ENCODE results near the gene LAMB1. TPM values are rescaled to one million over a fixed set of nuclear protein-coding genes. Genes with fewer than 3 reads are reported as not detected.

The LAMB1 gene
- total and polyA plus RNA-seq, 2 of the 13 experiments (the other 11 are each of a cell fraction or from before 2014, with no cell fraction given), result 109 to 124 TPM

DNA sequence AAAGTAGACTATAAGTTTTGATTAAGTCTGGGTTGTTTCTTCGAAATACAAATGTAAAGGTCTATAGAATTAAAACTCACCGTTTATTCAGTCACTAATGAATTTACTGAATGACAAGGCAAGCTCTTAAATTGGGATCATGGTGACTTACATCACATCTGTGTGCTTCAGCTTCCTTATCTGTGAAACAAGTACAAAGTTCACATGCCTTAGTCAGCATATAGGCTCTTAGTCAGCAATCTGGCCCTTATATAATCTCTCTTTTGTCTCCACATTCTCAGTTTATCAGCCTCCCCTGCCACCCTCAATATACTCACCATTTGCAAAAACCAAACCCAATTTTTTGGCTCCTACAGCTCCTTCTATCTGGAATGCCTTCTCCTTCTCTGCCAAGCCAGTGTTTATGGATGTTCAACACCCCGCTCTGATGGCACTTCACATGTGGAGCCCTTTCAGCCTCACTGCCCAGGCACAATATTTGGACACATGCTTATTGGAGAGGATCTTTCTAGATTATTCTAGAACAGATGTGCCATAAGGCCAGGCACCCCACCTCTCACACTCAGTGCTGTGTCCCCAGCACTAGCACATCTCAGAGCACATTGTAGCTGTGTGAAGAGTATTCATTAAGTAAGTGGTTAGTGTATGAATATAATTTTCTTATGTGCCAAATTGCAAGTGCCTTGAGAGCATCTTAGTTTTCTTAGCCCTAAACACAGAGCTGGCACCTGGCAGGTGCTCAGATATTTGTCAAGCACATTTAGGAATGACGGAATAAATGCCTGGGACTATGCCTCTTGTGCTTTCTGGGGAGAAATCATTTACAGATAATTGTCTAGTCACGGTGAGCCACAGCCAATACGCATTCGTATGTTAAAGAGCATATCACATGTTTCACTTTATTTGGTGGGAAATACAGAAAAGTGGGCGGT, 9.8 kb upstream of the LAMB1 start (continued):
- TF ChIP-seq, protein P1, sequence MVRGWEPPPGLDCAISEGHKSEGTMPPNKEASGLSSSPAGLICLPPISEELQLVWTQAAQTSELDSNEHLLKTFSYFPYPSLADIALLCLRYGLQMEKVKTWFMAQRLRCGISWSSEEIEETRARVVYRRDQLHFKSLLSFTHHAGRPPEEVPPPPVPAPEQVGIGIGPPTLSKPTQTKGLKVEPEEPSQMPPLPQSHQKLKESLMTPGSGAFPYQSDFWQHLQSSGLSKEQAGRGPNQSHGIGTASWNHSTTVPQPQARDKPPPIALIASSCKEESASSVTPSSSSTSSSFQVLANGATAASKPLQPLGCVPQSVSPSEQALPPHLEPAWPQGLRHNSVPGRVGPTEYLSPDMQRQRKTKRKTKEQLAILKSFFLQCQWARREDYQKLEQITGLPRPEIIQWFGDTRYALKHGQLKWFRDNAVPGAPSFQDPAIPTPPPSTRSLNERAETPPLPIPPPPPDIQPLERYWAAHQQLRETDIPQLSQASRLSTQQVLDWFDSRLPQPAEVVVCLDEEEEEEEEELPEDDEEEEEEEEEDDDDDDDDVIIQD (CRISPR knock-in tag; IDR thresholded peaks at IDR 0.05; ENCODE audit: low read depth), result peak; percentile 68; the same call in 1 of the 2 replicates
- no peak for TF ChIP-seq ZNF20 (CRISPR knock-in tag; IDR thresholded peaks at IDR 0.05)
- TF ChIP-seq RFX3 (CRISPR knock-in tag; IDR thresholded peaks at IDR 0.05), result no peak
- TF ChIP-seq MAF1 (CRISPR knock-in tag; IDR thresholded peaks at IDR 0.05; ENCODE audit: borderline replicate concordance), result no peak
- TF ChIP-seq PRMT3 (CRISPR knock-in tag; IDR thresholded peaks at IDR 0.05; ENCODE audit: borderline replicate concordance, low read depth), result no peak
- no peak for TF ChIP-seq ARNT2 (CRISPR knock-in tag; IDR thresholded peaks at IDR 0.05; ENCODE audit: low read depth)
- TF ChIP-seq KDM5B (CRISPR knock-in tag; IDR thresholded peaks at IDR 0.05; ENCODE audit: borderline replicate concordance), result no peak
- TF ChIP-seq, protein P2, sequence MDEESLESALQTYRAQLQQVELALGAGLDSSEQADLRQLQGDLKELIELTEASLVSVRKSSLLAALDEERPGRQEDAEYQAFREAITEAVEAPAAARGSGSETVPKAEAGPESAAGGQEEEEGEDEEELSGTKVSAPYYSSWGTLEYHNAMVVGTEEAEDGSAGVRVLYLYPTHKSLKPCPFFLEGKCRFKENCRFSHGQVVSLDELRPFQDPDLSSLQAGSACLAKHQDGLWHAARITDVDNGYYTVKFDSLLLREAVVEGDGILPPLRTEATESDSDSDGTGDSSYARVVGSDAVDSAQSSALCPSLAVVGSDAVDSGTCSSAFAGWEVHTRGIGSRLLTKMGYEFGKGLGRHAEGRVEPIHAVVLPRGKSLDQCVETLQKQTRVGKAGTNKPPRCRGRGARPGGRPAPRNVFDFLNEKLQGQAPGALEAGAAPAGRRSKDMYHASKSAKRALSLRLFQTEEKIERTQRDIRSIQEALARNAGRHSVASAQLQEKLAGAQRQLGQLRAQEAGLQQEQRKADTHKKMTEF (CRISPR knock-in tag; IDR thresholded peaks at IDR 0.05), result peak; percentile 83
- peak; percentile 84 for TF ChIP-seq CEBPG (CRISPR knock-in tag; IDR thresholded peaks at IDR 0.05)
- TF ChIP-seq, protein P3, sequence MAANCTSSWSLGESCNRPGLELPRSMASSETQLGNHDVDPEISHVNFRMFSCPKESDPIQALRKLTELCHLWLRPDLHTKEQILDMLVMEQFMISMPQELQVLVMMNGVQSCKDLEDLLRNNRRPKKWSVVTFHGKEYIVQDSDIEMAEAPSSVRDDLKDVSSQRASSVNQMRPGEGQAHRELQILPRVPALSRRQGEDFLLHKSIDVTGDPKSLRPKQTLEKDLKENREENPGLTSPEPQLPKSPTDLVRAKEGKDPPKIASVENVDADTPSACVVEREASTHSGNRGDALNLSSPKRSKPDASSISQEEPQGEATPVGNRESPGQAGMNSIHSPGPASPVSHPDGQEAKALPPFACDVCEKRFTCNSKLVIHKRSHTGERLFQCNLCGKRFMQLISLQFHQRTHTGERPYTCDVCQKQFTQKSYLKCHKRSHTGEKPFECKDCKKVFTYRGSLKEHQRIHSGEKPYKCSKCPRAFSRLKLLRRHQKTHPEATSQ (CRISPR knock-in tag; IDR thresholded peaks at IDR 0.05; ENCODE audit: borderline replicate concordance), result no peak
- no peak for TF ChIP-seq RNF2 (conservative IDR thresholded peaks at IDR 0.05; ENCODE audit: low read depth)
- TF ChIP-seq, protein P4, sequence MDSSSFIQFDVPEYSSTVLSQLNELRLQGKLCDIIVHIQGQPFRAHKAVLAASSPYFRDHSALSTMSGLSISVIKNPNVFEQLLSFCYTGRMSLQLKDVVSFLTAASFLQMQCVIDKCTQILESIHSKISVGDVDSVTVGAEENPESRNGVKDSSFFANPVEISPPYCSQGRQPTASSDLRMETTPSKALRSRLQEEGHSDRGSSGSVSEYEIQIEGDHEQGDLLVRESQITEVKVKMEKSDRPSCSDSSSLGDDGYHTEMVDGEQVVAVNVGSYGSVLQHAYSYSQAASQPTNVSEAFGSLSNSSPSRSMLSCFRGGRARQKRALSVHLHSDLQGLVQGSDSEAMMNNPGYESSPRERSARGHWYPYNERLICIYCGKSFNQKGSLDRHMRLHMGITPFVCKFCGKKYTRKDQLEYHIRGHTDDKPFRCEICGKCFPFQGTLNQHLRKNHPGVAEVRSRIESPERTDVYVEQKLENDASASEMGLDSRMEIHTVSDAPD (CRISPR knock-in tag; IDR thresholded peaks at IDR 0.05), result 0 out of 2 replicates have a peak, but pooled peaks have one; percentile 54
- 0 out of 2 replicates have a peak, but pooled peaks have one; percentile 22 for TF ChIP-seq KMT2B (CRISPR knock-in tag; IDR thresholded peaks at IDR 0.05)
- no peak for TF ChIP-seq KDM2A (CRISPR knock-in tag; IDR thresholded peaks at IDR 0.05; ENCODE audit: borderline replicate concordance, low read depth)
- TF ChIP-seq, protein P5, sequence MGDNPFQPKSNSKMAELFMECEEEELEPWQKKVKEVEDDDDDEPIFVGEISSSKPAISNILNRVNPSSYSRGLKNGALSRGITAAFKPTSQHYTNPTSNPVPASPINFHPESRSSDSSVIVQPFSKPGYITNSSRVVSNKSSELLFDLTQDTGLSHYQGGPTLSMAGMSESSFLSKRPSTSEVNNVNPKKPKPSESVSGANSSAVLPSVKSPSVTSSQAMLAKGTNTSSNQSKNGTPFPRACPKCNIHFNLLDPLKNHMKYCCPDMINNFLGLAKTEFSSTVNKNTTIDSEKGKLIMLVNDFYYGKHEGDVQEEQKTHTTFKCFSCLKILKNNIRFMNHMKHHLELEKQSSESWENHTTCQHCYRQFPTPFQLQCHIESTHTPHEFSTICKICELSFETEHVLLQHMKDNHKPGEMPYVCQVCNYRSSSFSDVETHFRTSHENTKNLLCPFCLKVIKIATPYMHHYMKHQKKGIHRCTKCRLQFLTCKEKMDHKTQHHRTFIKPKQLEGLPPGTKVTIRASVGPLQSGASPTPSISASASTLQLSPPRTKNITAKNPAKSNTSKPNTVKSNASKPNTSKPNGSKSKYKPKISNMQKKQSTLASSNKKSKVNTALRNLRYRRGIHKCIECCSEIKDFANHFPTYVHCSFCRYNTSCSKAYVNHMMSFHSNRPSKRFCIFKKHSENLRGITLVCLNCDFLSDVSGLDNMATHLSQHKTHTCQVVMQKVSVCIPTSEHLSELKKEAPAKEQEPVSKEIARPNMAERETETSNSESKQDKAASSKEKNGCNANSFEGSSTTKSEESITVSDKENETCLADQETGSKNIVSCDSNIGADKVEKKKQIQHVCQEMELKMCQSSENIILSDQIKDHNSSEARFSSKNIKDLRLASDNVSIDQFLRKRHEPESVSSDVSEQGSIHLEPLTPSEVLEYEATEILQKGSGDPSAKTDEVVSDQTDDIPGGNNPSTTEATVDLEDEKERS (CRISPR knock-in tag; IDR thresholded peaks at IDR 0.05), result peak; percentile 55; the same call in 1 of the 2 replicates
- no peak for TF ChIP-seq PHB2 (IDR thresholded peaks at IDR 0.05; ENCODE audit: partially characterized antibody)
- TF ChIP-seq RCOR2 (CRISPR knock-in tag; IDR thresholded peaks at IDR 0.05), result peak; percentile 68; the same call in 1 of the 2 replicates
- TF ChIP-seq MIER2 (CRISPR knock-in tag; IDR thresholded peaks at IDR 0.05), result peak; percentile 39; the same call in 1 of the 2 replicates
- no peak for TF ChIP-seq ZFP82 (CRISPR knock-in tag; IDR thresholded peaks at IDR 0.05; ENCODE audit: borderline replicate concordance)
- TF ChIP-seq FOXK2 (IDR thresholded peaks at IDR 0.05), result peak; percentile 21; the same call in 1 of the 2 replicates

Data from HepG2 (cell line).